ENCODE results near the gene NFE2L2.
A peak's percentile ranks its signal among the peaks of the same experiment; 100 is the strongest.
"Not testable (repeated sequence)": the region's sequence is repeated elsewhere in the genome, so short reads cannot be mapped to it uniquely, and the experiment has no call there.

NFE2L2 gene

DNA sequence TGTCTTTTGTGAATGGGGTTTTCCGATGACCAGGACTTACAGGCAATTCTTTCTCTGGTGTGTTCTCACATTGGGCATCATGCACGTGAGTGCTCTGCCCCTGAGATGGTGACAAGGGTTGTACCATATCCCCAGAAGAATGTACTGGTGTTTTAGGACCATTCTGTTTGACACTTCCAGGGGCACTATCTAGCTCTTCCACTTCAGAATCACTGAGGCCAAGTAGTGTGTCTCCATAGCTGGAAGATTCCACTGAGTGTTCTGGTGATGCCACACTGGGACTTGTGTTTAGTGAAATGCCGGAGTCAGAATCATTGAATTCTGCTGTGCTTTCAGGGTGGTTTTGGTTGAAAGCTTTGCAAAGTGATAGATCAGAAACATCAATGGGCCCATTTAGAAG, 33.3 kb downstream of the NFE2L2 start:
- no peak for DNase-seq

DNA sequence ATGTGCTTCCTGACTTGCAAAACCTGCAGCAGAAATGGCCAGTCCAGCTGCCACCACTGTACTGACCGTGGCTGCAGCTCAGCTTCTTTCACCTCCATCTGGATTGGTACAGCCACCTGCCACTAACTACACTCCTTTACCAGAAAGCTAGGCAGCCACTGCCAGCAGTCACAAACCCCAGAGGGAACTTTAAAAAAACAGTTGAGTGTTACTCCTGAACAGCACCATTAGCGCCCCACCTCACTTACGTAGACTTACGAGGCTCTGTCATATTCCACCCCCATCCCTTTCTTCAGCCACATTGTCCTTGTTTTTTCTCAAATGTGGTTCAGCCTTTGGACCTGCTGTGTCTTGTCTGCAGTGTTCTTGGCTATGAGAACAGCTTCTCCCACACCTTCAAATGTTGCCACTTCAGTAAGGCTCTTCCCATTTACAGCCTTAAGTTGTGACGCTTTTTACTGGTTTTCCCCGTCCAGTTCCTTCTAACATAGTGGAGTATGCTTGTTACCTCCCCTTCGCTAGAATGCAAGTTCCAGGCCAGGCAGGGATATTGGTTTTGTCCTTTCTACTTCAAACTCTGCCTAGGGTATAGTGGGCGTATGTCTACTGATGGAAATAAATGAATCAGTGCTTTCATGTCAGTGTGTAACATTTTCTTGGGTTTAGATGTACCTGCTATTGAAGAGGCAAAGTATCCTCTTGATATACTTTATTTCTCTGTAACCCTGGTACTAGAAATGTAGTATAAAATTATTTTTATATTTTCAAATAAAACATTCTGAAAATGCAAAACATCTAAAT, 34.9 kb downstream of the NFE2L2 start:
- DNase-seq, result no peak

DNA sequence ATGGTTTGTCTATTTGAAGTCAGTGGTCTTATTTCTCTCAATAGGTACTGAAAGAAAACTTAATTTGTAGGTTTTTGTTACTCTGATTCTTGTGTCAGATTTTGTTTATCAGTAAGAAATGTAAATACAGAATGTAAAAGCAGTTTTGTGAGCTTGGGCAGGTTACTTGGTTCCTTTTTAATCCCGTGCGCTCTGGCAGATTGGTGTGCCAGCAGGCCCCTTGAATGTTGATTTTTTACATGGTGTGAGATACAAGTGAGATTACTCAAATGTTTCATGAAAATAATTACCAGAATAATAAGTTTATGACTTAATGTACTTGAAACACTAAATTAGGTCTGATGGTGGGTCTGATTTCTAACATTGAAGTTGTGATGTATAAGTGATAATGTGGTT, 38.6 kb downstream of the NFE2L2 start:
- no peak for DNase-seq

DNA sequence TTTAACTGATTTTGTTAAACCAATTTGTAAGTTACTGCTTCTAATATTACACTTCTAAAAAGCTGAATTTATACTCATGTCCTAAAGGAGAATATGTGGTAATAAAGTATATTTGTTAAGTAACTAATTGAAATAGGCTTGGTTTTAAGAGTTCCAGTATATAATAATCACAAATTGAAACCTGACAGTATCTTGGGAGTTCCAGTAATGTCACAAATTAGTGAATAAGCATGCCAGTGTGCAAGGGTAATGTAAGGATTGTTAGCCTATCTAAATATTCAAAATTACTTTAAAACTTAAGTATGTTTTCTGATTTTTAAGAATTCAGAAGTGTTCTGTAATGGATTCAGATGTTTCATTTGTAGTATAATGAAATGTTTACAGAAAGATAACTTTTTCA, 41.1 kb downstream of the NFE2L2 start:
- not testable (repeated sequence) for DNase-seq

DNA sequence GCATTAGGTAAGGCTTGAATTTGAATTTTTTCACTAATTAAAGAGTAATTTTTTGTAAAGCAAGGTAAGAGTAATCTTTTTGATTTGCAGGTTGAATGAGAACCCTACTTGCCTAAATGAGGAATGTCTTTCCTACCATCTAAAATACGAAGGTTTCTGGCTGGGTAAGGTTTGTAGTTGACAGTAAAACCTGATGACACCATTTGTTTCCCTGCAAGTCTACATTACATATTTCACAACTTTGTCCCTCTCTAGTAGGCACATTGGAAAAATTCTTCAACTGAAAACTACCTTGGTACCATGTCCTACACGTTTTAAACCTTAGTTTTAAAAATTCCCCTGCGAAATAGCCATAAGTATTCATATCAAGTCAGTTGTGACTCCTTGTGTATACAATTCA, 42.6 kb downstream of the NFE2L2 start:
- DNase-seq, result no peak

DNA sequence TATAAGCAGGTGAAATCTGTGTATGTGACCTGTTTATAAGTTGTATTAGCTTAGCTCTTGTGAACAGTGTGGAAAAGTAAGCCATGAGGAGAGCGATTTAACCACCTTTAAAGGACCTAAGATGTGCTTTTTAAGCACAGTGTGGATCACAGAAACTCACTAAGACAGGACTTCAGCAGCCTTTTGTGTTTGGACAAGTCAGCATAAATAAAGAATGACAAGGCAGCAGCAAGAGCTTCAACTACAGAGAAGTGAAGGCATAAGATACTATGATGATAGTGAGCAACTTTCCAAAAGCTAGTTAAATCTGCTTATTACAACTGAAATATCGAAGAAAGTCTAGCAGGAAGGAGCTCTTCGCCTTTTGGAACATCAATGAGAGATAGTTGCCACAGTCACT, 43.0 kb downstream of the NFE2L2 start:
- DNase-seq, result no peak

DNA sequence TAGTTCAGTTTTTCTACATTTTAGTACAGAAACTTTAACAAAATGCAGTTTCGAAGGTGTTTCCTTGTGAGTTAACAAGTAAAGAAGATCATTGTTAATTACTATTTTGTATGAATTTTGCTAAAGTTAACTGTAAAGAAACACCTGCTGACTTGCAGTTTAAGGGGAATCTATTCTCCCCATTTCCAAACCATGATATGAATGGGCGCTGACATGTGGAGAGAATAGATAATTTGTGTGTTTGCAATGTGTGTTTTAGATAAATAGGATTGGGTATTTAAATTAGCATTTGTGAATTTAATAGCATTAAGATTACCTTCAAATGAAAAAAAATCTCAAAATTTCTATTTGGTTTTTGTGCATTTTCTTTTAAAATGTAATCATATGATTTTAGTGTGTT, 44.7 kb downstream of the NFE2L2 start:
- not testable (repeated sequence) for DNase-seq

DNA sequence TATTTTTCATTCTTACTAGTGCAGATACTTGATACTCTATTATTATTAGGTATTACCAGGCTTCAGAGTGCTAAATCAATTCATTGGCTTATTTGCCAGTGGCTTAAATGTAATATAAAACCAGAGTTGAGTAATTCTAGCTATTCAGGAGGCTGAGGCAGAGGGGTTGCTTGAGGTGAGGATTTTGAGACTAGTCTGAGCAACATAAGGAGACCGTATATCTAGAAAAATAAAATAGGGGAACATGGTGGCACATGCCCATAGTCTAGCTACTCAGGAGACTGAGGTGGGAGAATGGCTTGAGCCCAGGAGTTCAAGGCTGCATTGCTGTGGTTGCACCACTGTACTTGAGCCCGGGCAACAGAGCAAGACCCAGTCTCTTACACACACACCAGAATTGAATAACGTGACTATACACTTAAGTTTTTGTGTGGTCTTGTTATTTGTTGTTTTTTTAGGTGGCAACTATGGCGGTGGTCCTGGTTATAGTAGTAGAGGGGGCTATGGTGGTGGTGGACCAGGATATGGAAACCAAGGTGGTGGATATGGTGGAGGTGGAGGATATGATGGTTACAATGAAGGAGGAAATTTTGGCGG, 47.2 kb downstream of the NFE2L2 start:
- DNase-seq, result no peak

DNA sequence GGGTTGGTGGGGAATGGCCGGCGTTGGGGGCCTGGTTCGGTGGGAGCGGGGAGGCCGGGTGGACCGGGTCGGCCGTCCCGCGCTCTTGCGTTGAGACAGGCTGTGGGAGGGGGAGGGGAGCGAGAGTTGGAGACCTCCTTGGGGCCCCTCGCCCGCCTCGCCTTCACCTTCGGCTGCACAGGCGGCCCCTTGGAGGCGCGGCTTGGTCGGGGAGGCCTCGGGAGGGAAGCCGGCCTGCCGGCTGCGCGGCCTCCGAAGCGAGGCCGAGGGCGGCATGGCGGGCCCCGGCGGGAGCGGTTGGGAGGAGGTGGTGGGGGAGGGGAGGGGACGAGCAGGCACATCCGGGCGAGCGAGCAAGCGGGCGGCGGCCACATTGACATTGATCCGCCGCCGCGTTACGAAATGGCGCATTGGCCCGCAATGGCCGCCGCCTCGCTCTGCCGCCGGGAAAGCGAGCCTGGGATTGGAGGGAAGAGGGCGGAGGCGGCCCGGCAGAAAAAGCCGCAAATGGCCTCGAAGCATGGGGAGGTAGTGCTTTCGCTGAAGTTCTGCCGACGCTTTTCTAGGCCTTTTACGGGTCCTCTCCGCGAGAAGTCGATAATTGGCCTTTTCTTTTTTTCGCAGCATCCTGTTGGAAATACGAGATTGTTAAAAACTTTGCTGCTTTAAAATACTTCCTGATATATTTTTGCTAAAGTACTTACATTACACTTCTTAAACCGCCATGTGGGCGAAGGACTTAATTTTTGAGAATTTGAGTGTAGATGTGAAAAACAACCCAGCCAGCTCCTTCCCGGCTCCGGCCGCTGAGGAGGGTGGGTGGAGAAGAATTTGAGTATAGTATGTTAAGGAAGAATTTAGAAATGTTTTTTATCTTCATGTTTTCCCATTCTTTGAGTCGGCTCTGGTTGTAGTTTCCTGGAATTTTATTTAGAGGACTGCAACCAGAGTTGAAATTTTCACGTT, 51.4 kb downstream of the NFE2L2 start:
- peak; percentile 89 for DNase-seq

DNA sequence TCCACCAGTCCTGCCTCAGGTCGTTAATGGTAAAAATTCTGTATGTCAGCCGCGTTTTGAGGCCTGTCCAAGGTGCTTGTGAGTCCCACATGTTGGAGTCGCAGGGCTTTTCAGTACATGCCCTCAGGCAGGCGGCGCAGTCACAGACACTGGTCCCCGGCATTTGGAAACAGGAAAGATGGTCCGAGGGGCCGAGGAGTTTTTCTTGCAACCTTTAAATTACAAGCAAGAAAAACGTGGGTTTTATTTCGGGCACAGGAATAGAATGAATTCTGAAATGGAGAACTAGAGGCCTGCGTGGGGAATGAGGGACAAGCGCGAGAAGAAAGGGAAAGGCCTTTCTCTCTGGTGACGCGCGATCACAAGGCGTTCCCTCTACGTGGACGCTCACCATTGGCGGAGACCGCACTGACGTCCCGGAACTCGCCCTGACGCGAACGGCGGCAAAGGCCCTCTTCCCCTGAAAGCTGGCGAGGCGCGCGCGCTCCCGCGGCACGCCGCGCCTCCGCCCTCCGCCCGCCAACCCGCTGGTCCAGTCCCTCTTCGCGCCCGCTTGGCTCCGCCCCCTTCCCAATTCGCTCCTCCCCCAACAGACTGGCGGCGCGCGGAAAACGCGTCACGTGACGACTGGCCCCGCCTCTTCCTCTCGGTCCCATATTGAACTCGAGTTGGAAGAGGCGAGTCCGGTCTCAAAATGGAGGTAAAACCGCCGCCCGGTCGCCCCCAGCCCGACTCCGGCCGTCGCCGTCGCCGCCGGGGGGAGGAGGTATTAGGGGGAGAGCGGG, 52.2 kb downstream of the NFE2L2 start, which contains the start of gene HNRNPA3:
HNRNPA3 (plus strand) TSS at position 689 of the 785 bp plus-strand sequence; CDS start at position 695, 6 bp downstream.
- peak; percentile 95 for DNase-seq

DNA sequence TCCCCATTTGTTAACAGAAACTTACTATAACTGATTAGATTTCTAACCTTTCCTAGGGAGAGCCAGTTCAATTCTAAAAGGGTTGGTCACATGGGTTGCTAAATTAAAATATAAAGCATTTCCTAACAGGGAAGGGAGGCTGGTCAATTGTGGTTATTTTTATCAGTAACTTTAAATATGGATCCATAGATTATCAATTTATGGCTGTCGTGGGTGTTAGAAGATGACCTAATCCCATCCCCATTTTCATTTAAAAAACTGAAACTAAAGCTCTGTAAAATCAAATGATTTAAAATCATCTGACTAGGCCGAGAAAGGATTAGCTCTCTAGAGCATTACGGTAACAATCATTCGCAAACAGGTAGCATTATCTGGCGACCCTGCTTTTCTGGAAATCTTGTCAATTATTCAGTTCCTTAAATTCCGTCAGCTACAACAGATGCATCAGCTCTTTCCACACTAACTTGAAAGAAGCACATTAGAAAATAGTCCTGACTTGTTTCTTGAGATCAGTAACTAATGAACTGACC, 52.9 kb downstream of the NFE2L2 start:
- no peak for DNase-seq

DNA sequence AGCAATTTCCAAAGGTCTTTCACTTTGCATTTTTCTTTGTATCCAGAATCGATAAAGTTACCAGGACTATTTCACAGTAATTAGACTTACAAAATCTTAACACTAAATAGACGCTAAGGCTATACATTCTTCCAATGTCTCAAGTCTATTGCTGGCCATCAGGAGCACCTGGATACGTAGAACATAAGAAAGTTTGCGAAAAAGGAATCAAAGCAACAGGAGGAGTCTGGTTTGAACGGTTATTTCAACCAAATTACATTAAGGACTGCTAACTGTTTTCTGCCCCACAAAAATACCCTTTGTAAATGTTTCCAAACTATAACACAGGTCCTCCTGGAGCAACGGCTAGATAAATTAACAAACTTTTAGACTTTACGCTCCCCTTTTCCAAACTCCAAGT, 53.4 kb downstream of the NFE2L2 start:
- no peak for DNase-seq

DNA sequence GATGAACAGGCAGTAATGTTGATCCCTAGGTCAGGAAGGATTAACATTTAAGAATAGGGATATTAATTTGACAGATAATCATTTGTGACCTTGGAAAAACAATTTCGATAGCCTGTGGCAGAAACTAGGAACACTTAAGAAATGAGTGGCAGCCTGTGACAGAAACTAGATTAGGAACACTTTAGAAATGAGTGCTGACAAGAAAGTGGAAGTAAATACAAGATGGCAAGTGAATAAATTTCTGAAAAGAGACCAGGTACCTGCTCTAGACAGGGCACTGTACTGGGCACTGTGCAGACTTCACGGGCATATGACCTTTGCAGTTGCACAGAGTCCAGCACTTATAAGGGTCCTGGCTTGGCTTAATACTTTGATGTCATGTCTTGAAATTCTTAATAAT, 57.4 kb downstream of the NFE2L2 start:
- DNase-seq, result no peak

DNA sequence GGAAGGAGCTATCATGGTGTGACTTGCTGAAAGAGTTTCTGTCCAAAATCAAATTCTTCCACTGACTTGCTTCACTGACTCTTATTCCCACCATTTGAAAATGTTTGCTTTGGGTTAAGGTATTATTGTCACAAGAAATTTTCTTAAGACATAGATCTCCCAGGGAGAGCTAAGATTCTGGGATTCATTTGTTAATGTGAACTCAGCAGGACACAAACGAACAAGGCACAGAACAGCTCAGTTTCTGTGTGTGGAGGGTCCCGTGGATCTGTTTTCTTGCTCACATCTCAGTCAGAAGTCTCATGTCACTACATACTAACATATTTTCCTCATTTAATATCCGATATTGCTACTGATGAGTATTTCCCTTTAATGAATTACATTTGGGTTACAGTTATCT, 60.1 kb downstream of the NFE2L2 start:
- no peak for DNase-seq

DNA sequence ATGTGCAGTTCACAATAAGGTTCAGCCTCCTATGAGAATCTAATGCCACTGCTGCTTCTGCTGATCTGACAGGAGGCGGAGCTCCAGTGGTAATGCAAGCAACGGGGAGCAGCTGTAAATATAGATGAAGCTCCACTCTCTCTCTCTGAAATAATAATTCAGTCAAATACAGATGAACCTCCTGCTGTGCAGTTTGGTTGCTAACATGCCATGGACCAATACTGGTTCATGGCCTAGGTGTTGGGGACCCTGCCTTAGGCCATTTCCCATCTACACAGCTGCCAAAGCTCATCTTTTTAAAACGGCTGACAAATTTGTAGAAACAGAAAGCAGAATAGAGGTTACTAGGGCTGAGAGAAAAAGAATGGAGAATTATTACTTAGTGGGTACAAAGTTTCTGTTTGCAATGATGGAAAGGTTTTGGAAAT, 62.6 kb downstream of the NFE2L2 start:
- DNase-seq, result no peak

DNA sequence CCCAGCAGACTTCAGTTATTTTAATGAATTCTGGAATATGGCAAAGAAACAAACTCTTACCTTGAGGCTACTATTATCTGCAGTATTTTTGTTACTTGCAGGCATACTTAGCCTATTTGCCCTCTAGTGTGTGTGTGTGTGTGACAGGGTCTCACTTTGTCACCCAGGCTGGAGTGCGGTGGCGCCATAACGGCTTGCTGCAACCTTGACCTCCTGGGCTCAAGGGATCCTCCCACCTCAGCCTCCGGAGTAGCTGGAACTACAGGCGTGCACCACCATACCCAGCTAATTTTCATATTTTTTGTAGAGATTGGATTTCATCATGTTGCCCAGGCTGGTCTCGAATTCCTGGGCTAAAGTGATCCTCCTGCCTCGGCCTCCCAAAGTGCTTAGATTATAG, 64.1 kb downstream of the NFE2L2 start:
- not testable (repeated sequence) for DNase-seq

DNA sequence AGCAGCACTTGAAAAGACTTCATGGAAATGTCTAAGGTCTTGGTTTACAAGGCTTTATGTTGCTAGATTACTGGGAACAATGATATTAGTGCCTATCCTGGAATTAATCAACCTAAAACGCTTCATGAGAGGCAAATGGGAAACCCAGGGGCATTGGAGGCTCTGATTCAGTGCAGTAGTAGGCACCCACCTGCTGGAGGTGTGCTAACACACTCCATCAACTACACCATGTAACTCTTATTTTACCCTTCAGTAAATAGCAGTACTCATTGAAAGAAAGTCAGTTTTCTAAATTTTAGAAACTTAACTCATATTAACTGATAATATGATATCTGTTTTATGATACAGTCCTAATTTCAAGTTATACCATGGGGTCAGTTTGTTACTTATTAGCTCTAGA, 69.3 kb downstream of the NFE2L2 start:
- no peak for DNase-seq

DNA sequence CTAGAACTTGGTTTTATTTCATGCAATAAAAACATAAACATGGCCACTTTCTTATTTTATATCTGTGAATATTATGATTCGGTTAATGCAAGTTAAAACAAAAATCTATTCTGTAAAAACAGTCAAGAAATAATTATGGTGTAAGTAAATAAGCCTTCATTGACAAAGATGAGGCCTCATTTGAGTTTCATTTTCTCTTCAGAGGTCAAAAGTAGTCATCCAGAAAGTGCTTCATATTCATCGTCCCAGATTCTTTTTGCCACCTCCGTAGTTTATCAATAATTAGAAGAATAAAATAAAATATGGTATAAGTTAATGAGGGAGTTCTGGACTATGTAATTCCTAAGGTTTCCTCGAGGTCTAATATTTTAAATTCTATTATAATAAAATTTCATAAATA, 71.3 kb downstream of the NFE2L2 start:
- DNase-seq, result no peak

DNA sequence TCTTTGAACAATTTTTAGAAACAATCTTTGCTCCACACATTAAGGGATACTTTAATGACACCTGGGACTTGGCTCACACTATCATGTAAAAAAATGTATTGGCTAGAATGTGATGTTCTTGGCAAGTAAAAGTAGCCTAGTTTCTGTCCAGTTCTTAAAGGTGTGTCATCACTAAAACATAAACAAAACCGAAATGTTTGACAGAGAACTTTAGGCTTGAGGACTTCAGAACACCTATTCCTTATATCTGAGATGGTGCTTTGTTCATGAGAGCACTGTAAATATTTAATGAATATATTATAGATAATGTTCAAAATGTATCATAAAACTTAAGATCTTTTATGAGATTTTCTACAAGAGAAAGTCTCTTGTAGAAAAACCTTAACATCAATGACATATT, 71.7 kb downstream of the NFE2L2 start:
- no peak for DNase-seq

DNA sequence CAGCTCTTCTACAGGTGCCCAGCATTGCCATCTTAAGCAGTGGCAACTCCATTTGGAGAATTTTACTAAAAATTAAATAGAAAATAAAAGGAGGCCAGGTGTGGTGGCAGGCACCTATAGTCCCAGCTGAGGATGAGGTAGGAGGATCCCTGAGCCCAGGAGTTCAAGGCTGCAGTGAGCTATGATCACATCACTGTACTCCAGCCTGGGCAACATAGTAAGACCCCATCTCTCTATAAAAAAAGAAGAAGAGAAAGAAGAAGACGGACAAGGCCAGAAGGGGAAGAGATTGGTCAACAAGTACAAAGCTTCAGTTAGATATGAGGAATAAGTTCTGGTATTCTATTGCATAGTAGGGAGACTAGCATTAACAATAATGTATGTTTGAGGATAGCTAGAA, 73.6 kb downstream of the NFE2L2 start:
- no peak for DNase-seq

DNA sequence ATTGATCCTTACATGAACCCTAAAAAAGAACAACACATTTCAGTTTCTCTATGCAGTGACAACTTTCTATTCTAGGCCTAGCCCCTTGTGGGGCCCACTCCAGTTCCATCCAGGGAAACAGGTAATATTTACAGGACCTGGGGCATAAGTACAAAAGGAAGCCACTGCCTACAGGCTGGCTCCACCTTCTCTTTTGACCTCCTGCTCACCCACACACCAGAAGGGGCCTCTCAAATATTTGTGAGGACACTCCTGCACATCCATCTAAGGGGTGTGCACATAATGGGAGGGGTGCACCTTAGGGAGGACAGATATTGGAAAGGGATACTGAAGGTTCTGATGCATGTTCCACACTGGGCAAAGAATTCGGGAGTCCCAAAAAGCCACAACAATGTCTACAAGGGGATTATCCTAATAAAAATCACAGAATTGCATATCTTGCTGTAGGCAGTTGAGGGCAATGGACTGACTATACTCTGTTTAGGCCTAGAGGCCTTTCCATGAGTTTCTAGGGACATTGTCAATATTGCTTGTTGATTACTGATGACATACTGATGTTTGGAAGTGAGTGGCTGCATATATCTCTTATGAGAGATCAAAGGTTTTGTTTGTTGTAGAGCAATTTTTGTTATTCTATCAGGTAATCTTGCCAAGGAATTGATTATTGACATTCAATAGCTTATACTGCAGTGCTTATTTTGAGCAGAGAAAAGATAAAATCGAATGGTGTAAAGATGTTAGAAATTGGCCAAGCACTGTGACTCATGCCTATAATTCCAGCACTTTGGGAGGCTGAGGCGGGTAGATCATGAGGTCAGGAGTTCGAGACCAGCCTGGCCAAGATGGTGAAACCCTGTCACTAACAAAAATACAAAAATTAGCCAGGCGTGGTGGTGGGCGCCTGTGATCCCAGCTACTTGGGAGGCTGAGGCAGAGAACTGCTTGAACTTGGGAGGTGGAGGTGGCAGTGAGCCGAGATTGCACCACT, 75.8 kb downstream of the NFE2L2 start:
- DNase-seq, result no peak

Measured in NCI-H2171 (cell line).